Measurements from ENCODE around the gene AJM1.
"Not testable (repeated sequence)": the region's sequence is repeated elsewhere in the genome, so short reads cannot be mapped to it uniquely, and the experiment has no call there.

The AJM1 gene

DNA sequence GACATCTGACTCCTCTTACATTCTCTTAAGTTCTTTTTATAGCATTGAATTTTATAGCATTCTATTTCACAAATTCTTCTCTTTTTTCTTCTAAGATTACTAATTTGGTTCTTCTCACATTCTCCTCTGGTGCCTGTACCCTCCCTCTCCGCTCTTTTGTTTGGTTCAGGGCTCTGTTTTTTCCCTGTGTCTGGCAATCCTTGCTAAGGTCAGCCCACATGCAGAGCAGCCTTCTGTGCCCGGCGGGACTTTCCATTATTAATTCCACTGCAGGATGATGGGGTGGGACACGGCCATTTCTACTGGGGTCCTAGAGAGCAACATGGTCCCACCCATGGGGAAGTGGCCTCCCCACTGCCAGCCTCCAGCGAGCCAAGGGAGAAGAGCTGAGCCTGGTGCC lies 34.2 kb downstream of the AJM1 start:
- peaks cover 3% of the 10 kb centered on the region for H3K27me3 Mint-ChIP-seq
- H3K36me3 Mint-ChIP-seq (ENCODE audit: low read depth), result no peaks in the 10 kb centered on the region
- no peaks in the 10 kb centered on the region for H3K9me3 Mint-ChIP-seq
- DNase-seq, result no peak
- no peak overlapping the region for H3K27ac Mint-ChIP-seq
- no peak overlapping the region for H3K4me3 Mint-ChIP-seq
- peaks cover 16% of the 10 kb centered on the region for H3K4me1 Mint-ChIP-seq
- no peak for ATAC-seq

DNA sequence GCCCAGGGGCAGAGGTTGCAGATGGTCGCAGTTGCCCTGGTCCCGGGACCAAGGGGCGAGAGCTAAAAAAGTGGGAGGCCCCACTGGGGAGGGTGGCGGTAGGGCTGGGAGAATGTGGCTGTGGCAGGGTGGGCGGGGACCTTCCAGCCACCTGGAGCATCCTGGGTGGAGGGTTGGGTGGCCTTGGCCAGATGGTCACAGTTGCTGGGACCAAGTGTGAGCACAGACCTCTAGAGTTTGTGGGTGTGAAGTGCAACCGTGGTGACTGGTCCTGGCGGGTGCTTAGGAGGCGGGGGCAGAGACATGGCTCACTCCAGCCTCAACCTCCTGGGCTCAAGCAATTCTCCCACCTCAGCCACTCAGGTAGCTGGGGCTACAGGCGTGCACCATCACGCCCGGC lies 38.4 kb downstream of the AJM1 start:
- ATAC-seq, result no peak
- DNase-seq, result no peak
- no peak overlapping the region for H3K4me3 Mint-ChIP-seq
- H3K36me3 Mint-ChIP-seq (ENCODE audit: low read depth), result no peaks in the 10 kb centered on the region
- peaks cover 54% of the 10 kb centered on the region for H3K4me1 Mint-ChIP-seq
- no peaks in the 10 kb centered on the region for H3K9me3 Mint-ChIP-seq
- H3K27ac Mint-ChIP-seq, result peak overlapping the region; percentile 91
- peaks cover 3% of the 10 kb centered on the region for H3K27me3 Mint-ChIP-seq

DNA sequence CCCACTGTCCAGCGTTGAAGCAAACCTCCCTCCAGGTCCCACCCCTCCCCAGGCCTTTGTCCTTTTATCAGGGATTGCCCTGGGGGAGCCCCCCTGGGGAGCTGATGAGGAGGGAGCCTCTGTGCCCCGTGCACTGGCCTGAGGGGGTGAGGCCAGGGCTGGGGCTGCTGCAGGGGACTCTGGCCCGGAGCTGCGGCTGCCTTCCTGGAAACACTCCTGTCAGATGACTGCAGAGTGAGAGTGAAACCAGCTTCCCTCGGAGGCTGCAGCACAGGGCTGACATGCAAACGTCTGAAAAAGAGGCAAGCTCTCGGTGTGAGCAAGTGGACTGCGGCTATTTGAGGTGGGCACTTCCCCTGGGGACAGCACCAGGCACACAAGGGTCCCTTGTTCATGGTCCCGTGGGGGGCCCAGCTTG lies 39.4 kb downstream of the AJM1 start:
- Mint-ChIP-seq H3K27ac (peak overlapping the region; percentile 91), H3K27me3 (no peaks in the 10 kb centered on the region), H3K4me1 (peaks cover 51% of the 10 kb centered on the region), H3K9me3 (no peaks in the 10 kb centered on the region), H3K4me3 (peak overlapping the region; percentile 77), H3K36me3 (ENCODE audit: low read depth) (no peaks in the 10 kb centered on the region)
- ATAC-seq, result peak; percentile 41
- DNase-seq, result peak; percentile 65

DNA sequence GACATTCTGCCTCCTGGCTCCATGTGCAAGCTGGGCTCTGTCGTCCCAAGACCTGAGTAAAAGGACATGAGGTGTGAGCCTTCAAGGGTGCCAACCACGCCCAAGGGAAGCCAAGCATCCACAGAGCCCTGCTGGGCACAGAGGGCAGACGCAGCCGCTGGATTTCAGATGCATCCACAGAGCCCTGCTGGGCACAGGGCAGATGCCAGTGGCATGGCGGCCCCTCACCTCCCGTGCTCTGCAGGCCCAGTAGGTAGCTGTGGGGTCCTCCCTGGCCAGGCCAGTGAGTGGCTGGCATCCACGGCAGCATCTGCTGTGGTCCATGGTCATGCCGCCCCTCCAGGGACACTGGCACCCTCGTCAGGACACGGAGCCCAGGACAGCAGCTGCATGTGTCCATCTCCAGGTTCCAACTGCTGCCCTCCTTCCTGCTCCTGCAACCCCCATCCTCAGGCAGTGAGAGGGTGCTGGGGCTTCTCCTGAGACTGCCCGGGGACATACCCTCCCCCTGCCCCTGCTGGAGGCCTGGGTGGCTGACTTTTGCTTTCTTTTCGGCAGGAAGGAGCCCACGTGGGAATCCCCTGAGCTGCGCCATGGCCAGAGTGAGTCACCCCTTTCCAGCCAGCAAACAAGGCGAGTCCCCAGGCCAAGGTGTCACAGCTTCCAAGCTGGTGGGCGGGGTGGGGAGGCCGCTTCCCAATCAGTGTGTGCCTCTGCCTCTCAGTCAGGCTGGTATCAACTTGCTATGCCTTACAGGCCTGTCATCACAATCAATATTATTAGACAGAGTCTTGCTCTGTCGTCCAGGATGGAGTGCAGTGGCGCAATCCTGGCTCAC lies 40.0 kb downstream of the AJM1 start:
- no peaks in the 10 kb centered on the region for H3K36me3 Mint-ChIP-seq (ENCODE audit: low read depth)
- DNase-seq (peak; percentile 92), ATAC-seq (peak; percentile 76)
- peak overlapping the region; percentile 91 for H3K27ac Mint-ChIP-seq
- no peaks in the 10 kb centered on the region for H3K9me3 Mint-ChIP-seq
- no peaks in the 10 kb centered on the region for H3K27me3 Mint-ChIP-seq
- H3K4me3 Mint-ChIP-seq, result peak overlapping the region; percentile 77
- peaks cover 56% of the 10 kb centered on the region for H3K4me1 Mint-ChIP-seq

DNA sequence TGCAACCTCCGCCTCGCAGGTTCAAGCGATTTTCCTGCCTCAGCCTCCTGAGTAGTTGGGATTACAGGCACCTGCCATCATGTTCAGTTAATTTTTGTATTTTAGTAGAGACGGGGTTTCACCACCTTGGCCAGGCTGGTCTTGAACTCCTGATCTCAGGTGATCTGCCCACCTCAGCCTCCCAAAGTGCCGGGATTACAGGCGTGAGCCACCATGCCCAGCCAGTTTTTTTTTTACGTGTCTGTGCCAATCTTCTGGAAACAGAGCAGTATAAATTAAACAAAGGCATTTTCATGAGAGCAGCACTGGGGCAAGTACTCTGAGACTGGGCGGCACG lies 40.6 kb downstream of the AJM1 start:
- DNase-seq; H3K9me3 Mint-ChIP-seq; ATAC-seq; H3K36me3 Mint-ChIP-seq (ENCODE audit: low read depth); H3K27me3 Mint-ChIP-seq: not testable (repeated sequence)
- Mint-ChIP-seq H3K4me1 (peaks cover 59% of the 10 kb centered on the region), H3K27ac (peak overlapping the region; percentile 91), H3K4me3 (peak overlapping the region; percentile 77)

DNA sequence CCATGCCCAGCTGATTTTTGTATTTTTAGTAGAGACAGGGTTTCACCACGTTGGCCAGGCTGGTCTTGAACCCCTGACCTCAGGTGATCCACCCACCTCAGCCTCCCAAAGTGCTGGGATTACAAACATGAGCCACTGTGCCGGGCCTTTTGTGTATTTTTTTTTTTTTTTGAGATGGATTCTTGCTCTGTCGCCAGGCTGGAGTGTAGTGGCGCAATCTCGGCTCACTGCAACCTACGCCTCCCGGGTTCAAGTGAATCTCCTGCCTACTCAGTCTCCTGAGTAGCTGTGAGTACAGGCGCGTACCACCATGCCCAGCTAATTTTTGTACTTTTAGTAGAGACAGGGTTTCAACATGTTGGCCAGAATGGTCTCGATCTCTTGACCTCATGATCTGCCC lies 41.4 kb downstream of the AJM1 start:
- DNase-seq; H3K9me3 Mint-ChIP-seq; H3K36me3 Mint-ChIP-seq (ENCODE audit: low read depth); H3K4me3 Mint-ChIP-seq; ATAC-seq; H3K27me3 Mint-ChIP-seq: not testable (repeated sequence)
- peaks cover 67% of the 10 kb centered on the region for H3K4me1 Mint-ChIP-seq
- H3K27ac Mint-ChIP-seq, result peak overlapping the region; percentile 91

DNA sequence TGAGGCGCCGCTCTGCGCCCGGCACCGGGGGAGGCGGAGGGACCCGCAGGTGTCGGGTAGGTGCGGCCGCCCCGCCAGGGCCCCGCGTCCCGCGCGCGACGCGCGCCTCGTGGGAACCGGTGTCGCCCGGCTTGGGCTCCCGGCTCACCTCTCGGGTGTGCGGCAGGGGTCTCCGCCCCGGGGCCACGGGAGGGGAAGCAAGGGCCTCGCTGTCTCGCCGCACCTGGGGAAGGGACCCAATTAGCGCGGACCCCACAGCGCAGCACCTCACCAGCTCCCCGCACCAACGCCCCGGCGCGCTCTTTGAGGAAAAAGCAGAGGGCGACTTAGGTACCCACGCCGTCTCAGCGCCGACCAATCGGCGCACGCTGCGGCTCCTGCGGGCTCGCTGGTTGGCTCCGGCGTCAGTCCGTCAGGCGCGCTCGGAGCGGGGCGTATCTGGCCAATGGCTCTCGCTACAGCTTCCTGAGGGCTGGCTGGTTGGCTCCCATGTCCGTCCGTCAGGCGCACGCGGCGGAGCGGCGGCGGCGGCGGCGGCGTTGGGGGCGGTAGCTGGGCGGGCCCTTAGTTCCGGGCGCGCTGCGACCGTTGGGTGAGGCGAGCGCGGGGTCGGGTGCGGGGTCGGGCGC lies 43.8 kb downstream of the AJM1 start, which contains the start of gene TRAF2:
Gene TRAF2, plus strand, starts transcription at position 567 of the 629 bp plus-strand sequence. CDS start 12,225 bp downstream, outside the sequence.
- peak within 1 kb of the TSS; percentile 89 for H3K27ac Mint-ChIP-seq
- no peaks in the 10 kb centered on the region for H3K27me3 Mint-ChIP-seq
- no peaks in the 10 kb centered on the region for H3K9me3 Mint-ChIP-seq
- DNase-seq (peak; percentile 98), ATAC-seq (peak; percentile 86)
- peaks cover 2% of the 10 kb centered on the region for H3K36me3 Mint-ChIP-seq (ENCODE audit: low read depth)
- peaks cover 59% of the 10 kb centered on the region for H3K4me1 Mint-ChIP-seq
- peak within 1 kb of the TSS; percentile 95 for H3K4me3 Mint-ChIP-seq

DNA sequence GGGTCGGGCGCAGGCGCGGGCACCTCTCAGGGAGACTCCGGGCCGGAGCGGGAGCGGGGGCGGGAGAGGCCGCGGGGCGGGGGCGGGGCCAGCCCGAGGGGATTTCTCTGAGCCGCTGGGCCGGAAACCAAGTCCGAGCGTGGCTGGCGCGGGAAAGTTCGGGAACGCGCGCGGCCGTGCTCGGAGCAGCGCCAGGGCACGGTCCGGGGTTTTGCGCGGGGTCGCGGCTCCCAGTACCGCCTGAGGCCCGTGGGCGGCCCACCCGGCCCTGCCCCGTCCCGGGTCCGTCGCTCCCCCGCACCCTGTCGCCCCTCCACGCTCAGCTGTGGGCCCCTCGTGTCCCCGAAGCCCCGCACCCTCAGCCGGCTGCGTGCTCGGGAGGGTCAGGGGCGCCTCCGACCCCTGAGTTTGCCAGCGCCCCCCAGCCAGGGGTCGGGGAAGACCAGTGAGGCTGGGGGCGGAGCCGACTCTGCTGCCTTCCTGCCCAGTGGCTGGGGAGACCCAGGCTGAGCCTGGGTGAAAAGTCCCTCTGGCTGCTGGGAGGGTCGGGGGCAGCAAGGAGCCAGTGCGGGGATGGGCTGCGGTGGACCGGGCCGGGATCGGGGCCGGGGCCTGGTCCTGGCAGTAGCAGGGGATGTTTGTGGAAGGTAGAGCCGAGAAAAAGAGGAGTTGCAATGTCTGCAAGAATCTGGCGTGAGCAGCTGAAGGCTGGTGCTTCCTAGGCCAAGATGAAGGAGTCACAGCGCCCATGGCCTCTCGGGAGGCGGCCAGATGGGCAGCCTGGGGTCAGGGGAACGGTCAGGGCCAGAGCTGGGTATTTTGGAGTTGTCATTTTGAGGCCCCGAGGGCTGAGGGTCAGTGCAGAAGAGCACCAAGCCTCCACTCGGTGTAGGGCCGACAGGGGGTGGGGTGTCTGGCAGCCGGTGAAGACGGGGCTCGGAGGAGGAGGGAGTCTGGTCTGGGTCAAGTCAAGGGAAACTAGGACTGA lies 44.6 kb downstream of the AJM1 start:
- peak overlapping the region; percentile 95 for H3K4me3 Mint-ChIP-seq
- H3K4me1 Mint-ChIP-seq, result peaks cover 51% of the 10 kb centered on the region
- H3K9me3 Mint-ChIP-seq, result no peaks in the 10 kb centered on the region
- peak; percentile 1 for ATAC-seq
- peak; percentile 51 for DNase-seq
- H3K36me3 Mint-ChIP-seq (ENCODE audit: low read depth), result peaks cover 5% of the 10 kb centered on the region
- peak overlapping the region; percentile 89 for H3K27ac Mint-ChIP-seq
- no peaks in the 10 kb centered on the region for H3K27me3 Mint-ChIP-seq

DNA sequence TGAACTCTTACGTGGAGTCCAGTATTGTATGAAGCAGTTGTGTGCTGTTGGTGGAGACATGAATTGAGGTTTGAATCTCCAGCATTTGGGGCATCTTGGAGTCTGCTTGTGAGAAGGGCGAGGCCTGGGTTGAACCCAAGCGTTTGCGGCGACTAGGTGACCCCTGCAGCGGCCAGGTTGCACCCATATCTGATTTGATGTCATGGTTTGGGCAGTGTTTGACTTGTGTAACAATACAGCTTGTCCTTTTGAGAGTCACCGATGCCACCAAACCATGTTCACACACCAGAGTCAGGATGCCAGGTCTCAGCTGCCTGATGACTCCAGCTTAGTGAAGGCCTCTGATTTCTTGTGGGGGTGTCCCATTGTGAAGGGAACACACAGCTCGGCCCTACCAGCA lies 46.2 kb downstream of the AJM1 start:
- H3K36me3 Mint-ChIP-seq (ENCODE audit: low read depth), result peaks cover 5% of the 10 kb centered on the region
- H3K27me3 Mint-ChIP-seq, result no peaks in the 10 kb centered on the region
- H3K9me3 Mint-ChIP-seq, result no peaks in the 10 kb centered on the region
- ATAC-seq, result no peak
- H3K4me1 Mint-ChIP-seq, result peaks cover 40% of the 10 kb centered on the region
- no peak overlapping the region for H3K4me3 Mint-ChIP-seq
- no peak for DNase-seq
- no peak overlapping the region for H3K27ac Mint-ChIP-seq

DNA sequence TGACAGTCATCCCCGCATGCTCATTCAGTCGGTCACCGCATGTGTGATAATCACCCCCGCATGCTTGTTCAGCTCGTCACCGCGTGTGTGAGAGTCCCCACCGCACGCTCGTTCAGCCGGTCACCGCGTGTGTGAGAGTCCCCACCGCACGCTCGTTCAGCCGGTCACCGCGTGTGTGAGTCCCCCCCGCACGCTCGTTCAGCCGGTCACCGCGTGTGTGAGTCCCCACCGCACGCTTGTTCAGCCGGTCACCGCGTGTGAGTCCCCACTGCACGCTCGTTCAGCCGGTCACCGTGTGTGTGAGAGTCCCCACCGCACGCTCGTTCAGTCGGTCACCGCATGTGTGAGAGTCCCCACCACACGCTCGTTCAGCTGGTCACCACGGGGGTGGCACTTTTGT lies 47.6 kb downstream of the AJM1 start:
- DNase-seq (no peak), ATAC-seq (no peak)
- H3K4me1 Mint-ChIP-seq, result peaks cover 35% of the 10 kb centered on the region
- peaks cover 15% of the 10 kb centered on the region for H3K36me3 Mint-ChIP-seq (ENCODE audit: low read depth)
- H3K27me3 Mint-ChIP-seq, result no peaks in the 10 kb centered on the region
- H3K4me3 Mint-ChIP-seq, result no peak overlapping the region
- H3K27ac Mint-ChIP-seq, result no peak overlapping the region
- no peaks in the 10 kb centered on the region for H3K9me3 Mint-ChIP-seq

DNA sequence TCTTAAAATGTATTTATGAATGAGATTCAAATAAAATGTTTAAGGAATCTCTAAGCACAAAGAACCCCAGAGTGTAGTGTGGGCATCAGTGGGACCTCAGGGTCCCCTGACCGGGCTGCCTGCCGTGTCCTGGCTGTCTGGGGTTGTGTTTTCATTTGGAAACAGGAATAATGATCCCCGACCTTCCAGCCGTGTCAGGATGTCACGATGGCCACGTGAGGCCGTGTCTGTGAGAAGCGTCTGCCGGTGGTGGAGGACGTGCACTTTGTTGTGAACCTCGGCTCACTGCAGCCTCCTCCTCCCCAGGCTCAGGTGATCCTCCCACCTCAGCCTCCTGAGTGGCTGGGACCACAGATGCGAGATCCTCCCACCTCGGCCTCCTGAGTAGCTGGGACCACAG lies 48.4 kb downstream of the AJM1 start:
- DNase-seq (no peak), ATAC-seq (no peak)
- H3K4me3 Mint-ChIP-seq, result no peak overlapping the region
- no peaks in the 10 kb centered on the region for H3K27me3 Mint-ChIP-seq
- no peaks in the 10 kb centered on the region for H3K9me3 Mint-ChIP-seq
- peaks cover 27% of the 10 kb centered on the region for H3K4me1 Mint-ChIP-seq
- H3K36me3 Mint-ChIP-seq (ENCODE audit: low read depth), result peaks cover 15% of the 10 kb centered on the region
- H3K27ac Mint-ChIP-seq, result no peak overlapping the region

Measured in activated naive CD8-positive, alpha-beta T cell treated with anti-CD3 and anti-CD28 coated beads, Interleukin-2, amount 50 U/mL, for 24 hours (primary cell).